Measurements from ENCODE around the gene AGRN.
"Not testable (repeated sequence)": the region's sequence is repeated elsewhere in the genome, so short reads cannot be mapped to it uniquely, and the experiment has no call there.

Gene AGRN

DNA sequence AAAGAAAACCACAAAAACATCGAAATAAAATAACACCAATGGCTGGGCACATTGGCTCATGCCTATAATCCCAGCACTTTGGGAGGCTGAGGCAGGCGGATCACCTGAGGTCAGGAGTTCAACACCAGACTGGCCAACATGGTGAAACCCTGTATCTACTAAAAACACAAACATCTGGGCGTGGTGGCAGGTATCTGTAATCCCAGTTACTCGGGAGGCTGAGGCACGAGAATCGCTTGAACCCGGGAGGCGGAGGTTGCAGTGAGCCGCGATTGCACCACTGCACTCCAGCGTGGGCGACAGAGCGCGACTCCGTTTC lies 37.8 kb downstream of the AGRN start:
- in situ Hi-C loops (cut with HindIII; ENCODE audit: low pct_ligation_motif_present, low pct_unique_long_range_greater_than_20kb, low sequenced_read_pairs); DNase-seq: not testable (repeated sequence)

DNA sequence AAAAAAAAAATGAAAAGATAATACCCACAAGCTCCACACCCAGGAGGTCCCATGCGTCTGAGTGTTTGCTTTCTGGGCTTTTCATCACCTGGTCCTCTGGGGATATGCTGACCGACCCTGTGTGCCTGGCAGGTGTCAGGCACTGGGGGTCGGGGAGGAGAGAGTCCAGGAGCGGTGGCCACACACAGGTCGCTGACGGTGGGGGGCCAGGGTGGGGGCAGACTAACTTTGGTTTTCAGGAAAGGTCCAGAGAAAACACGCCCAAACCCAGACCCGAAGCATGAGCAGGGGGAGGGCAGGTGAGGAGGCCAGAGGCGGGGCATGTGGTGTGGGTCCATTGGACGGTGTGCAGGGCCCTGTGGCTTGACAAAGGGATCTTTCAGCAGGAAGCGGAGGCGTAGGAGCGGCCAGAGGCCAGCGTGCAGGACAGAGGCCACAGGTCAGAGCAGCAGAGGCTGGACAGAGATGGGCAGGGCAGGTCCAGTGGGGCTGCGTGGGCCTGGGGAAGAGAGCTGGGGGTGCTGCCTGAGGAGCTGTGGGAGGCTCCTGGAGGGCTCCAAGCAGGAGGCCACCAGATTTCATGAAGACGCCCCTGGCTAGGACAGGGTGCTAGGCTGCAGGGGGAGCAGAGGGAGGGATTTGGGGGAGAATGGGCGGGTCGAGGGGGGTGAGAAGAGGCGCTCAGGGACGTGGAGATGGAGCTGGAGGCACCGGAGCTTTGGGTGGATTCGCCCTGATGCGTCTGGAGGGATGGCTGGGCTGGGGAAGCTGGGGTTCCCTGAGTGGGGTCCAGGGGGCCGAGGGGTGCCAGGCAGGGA lies 38.4 kb downstream of the AGRN start:
- in situ Hi-C loops (cut with HindIII; ENCODE audit: low pct_ligation_motif_present, low pct_unique_long_range_greater_than_20kb, low sequenced_read_pairs), result no loop called here
- DNase-seq, result peak; percentile 9

DNA sequence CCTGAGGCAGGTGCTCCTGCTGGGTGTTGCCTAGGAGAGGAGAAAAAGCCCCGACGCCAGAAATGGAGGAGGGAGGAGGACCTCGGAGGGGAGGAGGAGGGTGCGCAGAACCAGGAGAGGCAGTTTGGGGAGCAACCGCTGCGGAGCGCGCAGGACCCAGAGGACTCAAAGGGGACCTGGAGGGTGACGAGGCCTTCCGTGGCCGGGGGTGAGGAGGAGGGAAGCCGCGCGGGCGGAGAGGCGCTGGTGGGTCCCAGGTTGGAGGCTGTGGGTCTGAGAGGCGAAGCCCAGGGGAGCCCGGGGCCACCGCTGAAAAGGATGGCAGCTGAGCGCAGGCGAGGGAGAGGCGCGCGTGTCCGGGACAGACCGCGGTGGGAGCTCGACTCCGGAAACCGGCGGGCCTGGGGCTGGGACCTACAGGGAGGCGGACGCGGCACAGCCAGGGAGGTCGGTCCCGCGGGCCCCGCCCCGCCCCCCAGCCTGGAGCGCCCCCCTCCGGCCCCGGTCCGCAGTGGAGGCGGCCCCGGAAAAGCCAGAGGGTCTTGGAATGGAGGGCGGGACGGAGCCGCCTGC lies 39.1 kb downstream of the AGRN start:
- peak; percentile 44 for DNase-seq
- in situ Hi-C loops (cut with HindIII; ENCODE audit: low pct_ligation_motif_present, low pct_unique_long_range_greater_than_20kb, low sequenced_read_pairs), result no loop called here

DNA sequence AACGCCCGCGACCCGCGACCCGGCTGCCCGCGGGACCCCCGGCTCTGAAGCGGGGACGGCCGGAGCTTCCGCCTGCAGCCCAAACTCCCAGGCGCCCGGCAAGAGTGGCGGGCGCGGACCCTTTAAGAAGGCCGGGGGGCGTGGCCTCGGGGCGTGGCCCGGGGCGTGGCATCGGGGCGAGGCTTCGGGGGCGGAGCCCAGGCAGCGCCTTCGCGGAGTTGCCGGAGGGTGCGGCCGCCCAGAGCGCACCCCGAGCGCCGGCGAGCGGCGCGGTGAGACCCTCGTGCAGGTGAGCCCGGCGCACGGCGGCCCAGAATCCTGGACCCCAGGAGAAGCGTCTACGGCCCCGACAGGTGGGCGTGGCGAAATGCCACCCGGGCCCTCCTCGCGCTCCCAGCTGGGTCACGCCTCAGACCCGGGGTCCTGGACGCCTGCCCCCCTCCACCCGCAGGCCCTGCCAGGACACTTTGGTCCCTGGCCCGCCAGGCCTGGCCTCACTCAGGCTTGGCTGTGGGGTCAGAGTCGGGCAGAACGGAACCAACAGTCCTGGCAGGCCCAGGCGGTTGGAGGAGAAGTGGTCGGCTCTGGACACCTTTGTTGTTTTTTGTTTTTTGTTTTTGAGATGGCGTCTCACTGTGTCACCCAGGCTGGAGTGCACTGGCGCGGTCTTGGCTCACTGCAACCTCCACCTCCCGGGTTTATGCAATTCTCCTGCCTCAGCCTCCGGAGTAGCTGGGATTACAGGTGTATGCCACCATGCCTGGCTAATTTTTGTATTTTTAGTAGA lies 39.8 kb downstream of the AGRN start:
- peak; percentile 82 for DNase-seq
- in situ Hi-C loops (cut with HindIII; ENCODE audit: low pct_ligation_motif_present, low pct_unique_long_range_greater_than_20kb, low sequenced_read_pairs), result no loop called here

DNA sequence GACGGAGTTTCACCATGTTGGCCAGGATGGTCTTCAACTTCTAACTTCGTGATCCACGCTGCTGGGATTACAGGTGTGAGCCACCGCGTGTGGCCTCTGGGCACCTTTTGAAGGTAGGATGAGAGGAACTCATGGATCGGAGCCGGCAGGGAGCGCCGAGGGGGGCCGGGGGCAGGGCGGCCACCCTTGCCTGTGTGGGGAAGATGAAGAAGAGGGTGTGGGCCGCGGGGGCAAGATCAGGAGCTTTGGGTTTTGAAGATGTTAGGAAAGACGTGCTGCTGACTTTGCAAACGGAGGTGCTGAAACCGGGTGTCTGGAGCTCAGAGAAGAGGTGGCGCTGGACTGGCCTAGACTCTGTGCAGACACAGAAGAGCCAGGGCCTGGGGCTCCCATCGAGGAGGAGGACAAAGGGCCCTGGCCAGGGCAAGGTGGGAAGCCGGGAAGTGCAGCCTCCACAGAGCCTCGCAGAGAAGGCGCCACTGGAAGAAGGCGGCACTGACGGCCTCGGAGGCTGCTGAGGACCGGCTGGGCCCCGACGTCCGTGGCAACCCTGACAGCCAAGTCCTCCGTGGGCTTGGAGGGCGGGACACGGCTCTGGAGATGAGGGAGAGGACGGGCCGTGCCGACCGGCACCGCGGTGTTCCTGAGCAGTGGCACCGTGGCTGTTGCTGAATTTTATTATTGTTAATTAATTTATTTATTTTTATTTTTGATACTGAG lies 40.5 kb downstream of the AGRN start:
- in situ Hi-C loops (cut with HindIII; ENCODE audit: low pct_ligation_motif_present, low pct_unique_long_range_greater_than_20kb, low sequenced_read_pairs), result no loop called here
- no peak for DNase-seq

DNA sequence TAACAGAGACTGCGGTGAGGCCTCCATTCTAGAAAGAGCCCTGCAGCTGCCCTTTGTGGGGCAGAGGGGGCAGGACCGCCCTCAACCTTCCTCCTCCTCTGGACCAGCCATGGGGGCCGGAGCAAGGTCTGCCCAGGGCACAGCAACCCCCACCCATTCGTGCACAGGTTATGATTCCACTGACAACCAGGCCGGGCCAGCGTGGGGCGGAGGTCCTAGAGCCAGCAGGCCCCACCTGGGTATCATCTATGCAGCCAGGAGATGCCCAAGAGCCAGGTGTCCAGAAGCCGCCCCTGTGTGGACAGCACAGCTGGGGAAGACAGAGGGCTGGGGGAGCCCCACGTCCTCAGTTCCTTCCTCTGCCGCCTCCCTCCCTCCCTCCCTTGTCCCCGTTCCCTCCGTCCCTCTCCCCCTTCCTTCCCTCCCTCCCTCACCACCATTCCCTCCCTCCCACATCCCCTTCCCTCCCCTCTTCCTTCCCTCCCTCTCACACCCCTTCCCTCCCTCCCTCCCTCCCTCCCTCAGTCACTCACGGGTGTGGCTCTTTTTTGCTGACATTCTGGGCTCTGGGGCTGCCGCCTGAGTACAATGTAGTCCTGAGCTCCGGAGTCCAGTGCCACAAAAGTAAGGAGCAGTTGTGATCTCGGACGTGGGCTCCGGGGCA lies 41.9 kb downstream of the AGRN start:
- in situ Hi-C loops (cut with HindIII; ENCODE audit: low pct_ligation_motif_present, low pct_unique_long_range_greater_than_20kb, low sequenced_read_pairs), result no loop called here
- DNase-seq, result no peak

DNA sequence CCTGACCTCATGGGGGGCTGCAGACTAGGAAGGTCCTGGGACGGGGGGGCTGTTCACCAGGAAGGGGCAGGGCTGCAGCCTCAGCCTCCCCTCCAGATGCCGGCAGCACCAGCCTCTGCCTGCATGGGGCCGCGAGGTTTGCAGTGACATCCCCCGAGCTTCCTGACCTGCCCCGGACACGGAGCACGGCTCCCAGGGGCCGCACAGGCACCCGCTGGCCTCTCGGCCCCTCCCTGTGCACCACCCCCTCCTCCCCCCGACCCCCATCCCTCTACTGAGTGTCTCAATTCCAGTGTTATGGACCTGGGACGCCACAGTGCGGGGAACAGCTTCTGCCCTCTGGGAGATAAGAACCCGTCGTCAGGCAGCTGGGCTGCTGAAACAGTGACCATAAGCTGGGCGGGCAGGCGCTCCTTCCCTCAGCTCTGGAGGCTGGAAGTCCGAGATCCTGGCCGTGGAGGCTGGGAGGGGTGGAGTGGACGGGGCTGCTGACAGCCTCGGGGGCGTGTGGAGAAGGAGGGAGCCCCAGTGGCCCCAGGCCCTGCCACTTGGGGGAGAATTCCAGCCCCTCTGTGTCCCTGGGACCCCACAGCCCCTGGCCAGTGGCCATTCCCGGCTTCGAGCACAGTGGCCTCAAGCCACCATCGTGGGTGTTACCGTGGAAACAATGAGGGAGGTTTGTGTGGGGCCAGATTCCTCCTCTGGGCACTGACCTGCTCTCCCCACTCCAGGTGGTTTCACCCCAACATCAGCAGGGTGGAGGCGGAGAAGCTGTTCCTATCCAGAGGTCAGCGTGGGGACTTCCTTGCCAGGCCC lies 42.6 kb downstream of the AGRN start:
- in situ Hi-C loops (cut with HindIII; ENCODE audit: low pct_ligation_motif_present, low pct_unique_long_range_greater_than_20kb, low sequenced_read_pairs), result no loop called here
- no peak for DNase-seq

DNA sequence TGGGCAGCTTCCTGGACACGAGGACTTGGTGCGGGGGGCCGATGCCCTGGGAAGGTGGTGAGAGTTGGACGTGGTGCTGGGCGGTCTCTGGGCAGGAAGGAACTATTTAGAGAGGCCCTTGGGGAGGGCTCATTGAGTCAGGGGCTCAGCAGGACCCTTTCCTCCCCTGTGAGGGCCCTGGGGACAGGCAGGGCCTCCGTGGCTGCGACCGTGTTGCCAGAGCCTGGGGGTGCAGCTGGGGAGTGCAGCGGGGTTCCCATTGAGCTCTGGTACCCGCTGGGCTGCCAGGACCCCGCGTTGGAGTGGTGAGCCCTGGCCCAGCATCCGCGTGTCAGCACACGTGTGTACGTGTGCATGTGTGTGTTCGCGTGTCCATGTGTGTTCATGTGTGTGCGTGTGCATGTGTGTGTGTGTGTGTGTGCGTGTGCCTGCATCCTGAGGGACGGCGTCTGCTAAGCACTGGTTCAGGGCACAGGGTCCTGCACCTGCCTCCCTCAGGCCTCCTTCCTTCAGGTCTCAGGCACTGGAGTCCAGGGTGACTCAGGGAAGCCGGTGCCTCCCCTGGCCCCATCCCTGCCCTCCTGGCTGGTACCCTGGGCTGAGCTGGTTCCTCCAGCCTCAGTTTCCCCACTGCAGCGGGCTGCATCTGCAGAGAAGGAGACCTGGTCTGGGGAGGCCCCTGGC lies 43.5 kb downstream of the AGRN start:
- in situ Hi-C loops (cut with HindIII; ENCODE audit: low pct_ligation_motif_present, low pct_unique_long_range_greater_than_20kb, low sequenced_read_pairs), result no loop called here
- DNase-seq, result no peak

DNA sequence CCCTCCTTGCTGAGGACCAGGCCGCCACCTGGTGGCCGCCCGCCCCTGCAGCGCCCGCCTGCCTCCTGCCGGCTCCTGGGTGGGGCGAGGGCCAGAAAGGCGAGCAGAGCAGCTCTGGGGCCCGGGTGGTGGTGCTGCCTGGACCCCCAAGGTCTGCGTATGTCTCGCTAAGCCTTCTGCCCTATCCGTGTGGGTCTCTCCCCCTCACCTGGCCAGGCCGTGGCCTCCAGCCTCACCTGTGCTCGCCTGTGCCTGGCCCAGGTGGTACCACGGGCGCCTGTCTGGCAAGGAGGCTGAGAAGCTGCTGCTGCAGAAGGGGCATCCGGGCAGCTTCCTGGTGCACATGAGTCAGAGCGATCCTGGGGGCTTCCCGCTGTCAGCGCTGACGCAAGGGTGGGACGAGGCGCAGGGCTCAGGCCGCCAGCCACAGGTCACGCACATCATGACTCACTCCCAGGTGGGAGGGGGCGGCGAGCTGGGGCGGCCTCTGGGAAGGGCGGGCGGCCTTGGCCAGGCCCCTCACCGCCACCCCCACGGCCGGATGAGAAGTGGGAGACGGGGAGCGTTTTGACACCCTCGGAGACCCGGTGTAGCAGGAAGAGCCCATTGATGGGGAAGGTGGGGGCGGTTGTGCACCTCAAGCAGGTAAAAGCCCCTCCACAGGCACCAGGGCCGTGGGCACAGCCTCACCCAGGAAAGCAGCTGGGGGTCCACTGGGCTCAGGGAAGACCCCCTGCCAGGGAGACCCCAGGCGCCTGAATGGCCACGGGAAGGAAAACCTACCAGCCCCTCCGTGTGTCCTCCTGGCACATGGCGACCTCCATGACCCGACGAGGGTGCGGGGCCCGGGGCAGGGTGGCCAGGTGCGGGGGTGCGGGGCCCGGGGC lies 44.3 kb downstream of the AGRN start:
- in situ Hi-C loops (cut with HindIII; ENCODE audit: low pct_ligation_motif_present, low pct_unique_long_range_greater_than_20kb, low sequenced_read_pairs), result no loop called here
- peak; percentile 91 for DNase-seq

DNA sequence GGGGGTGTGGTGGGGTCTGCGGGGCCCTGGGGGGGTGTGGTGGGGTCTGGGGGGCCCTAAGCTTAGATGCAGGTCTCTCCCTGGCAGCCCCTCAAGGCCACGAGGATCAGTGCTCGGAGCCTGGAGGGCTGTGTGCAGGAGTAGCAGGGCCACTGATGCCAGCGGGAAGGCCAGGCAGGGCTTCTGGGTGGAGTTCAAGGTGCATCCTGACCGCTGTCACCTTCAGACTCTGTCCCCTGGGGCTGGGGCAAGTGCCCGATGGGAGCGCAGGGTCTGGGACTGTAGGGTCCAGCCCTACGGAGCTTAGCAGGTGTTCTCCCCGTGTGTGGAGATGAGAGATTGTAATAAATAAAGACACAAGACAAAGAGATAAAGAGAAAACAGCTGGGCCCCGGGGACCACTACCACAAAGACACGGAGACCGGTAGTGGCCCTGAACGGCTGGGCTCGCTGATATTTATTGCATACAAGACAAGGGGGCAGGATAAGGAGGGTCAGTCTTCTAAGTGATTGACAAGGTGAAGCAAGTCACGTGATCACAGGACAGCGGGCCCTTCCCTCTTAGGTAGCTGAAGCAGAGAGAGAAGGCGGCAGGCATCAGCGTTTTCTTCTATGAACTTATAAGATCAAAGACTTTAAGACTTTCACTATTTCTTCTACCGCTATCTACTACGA lies 45.5 kb downstream of the AGRN start:
- no peak for DNase-seq
- in situ Hi-C loops (cut with HindIII; ENCODE audit: low pct_ligation_motif_present, low pct_unique_long_range_greater_than_20kb, low sequenced_read_pairs), result no loop called here

DNA sequence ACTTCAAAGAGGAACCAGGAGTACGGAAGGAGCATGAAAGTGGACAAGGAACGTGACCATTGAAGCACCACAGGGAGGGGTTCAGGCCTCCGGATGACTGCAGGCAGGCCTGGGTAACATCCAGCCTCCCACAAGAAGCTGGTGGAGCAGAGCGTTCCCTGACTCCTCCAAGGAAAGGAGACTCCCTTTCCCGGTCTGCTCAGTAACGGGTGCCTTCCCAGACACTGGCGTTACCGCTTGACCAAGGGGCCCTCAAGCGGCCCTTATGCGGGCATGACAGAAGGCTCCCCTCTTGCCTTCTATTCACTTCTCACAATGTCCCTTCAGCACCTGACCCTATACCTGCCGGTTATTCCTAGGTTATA lies 46.0 kb downstream of the AGRN start:
- in situ Hi-C loops (cut with HindIII; ENCODE audit: low pct_ligation_motif_present, low pct_unique_long_range_greater_than_20kb, low sequenced_read_pairs); DNase-seq: not testable (repeated sequence)

DNA sequence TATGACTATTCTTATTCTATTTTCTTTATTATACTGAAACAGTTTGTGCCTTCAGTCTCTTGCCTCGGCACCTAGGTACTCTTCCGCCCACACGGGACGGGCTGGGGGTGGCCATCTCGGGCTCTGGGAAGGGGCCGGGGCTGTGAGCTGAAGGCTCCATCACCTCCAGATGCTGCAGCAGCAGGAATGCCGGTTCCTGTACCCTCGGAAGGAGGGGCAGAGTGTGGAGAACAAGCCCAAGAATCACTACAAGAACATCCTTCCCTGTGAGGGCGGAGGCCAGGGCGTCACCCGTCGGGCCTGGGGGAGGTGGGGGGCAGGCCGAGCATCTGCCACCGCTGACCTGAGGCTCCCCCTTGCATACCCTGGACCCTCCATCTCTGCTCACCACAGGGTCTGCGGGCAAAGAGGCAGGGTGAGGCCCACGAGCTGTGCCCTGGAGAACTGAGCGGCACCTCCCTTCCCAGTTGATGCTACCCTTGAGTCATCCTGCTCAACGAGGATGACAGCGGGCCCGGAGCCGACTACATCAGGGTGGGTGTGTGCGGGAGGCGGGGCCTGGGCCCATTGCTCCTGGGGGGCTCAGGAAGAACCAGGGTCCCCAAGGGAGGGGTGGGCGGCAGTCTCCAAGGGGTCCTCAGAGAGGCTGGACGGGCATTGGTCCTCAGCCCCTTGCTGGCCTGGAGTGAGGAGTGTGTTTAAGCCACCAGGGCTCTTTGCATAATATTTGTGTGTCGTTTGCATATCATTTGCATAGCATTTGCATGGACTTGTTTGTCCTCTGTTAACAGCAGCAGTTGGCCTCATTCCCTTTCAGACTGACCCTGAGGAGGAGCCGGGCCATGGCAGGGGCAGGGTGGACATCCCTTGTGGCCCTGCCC lies 46.7 kb downstream of the AGRN start:
- in situ Hi-C loops (cut with HindIII; ENCODE audit: low pct_ligation_motif_present, low pct_unique_long_range_greater_than_20kb, low sequenced_read_pairs), result no loop called here
- DNase-seq, result peak; percentile 30

DNA sequence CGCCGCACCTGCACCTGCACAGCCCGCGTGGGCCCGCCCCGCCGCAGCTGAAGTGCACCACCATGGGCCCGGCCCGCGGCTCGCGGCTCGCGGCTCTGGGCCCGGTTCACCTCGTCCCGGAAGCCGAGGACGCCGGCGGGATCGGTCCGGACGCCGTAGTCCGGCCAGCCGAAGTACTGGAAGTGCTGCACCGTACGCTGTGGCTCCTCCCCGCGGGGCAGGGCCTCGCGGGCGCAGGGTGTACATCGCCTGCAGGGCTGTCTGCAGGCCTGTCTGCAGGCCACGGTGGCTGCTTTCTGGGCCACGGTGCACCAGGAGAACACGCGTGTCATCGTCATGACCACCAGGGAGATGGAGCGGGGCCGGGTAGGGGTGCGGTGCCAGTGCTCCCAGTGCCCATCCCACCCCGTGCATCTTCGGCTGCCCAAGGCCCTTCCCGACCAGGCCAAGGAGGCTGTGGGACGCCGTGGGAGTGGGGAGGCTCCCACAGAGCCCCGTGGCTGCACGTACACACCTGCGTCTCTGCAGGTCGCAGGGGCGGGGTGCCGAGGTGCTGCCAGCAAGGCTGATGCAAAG lies 47.5 kb downstream of the AGRN start:
- in situ Hi-C loops (cut with HindIII; ENCODE audit: low pct_ligation_motif_present, low pct_unique_long_range_greater_than_20kb, low sequenced_read_pairs), result no loop called here
- DNase-seq, result no peak

DNA sequence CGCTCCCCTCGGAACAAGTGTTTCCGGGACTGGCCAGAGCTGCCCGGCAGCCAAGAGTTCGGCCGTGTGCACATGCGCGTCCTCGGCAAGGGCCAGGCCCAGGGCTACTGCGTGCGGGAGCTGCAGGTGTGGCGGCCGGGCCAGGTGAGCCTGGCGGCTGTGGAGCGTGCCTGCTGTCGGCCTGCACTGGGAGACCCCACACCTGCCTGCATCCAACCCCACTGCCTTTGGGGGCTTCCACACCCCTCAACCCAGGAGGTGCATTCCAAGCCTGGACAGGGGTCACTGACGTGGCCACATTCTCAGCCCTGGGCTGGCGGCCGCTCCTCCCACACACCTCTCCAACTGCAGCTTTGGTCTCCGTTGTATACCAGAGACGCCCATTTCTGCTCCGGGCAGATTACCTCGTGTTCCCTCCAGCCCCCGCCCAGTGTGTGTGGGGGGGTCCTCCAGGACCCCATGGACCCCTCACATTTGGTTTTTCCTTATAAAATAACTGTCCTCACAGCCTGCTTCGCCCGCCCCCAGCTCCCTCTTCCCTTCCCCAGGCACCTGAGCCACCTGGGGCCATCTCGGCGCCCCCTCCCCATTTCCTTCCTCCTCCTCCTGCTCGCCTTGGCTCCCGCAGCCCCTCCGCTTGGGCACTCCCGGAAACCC lies 48.1 kb downstream of the AGRN start:
- DNase-seq, result no peak
- in situ Hi-C loops (cut with HindIII; ENCODE audit: low pct_ligation_motif_present, low pct_unique_long_range_greater_than_20kb, low sequenced_read_pairs), result no loop called here
